Stomach (tissue), 9 donors: ENCODE results near the gene SDK2. TPM values are rescaled to one million over a fixed set of nuclear protein-coding genes. Genes with fewer than 3 reads are reported as not detected.

Experiments
- DNase-seq, 2 donors: peaks; one replicate each; pipeline versions ENCODE4 v3.0.0 to v3.0.0-alpha.2; 2013 to 2019
- H3K27ac ChIP-seq, 5 donors: fragments of 200-600 bp in 4 of 5; sonication (generic) in 4 of 5; one replicate each; pipeline ENCODE4 v1.5.1; 2013 to 2019; ENCODE audit warnings: mild to moderate bottlenecking in 1 of 5, moderate library complexity in 1 of 5
- H3K27me3 ChIP-seq, 3 donors: fragments of 200-600 bp; sonication (generic); one replicate each; pipeline ENCODE4 v1.5.1; 2017 to 2019; ENCODE audit warnings: mixed run types in 1 of 3
- H3K36me3 ChIP-seq, 4 donors: fragments of 200-600 bp; sonication (generic); 1 replicate in 3 of 4; 2 replicates in 1 of 4; pipeline ENCODE4 v1.5.1; 2016 to 2019
- H3K4me1 ChIP-seq, 4 donors: fragments of 200-600 bp; sonication (generic); one replicate each; pipeline ENCODE4 v1.5.1; 2016 to 2019
- H3K4me3 ChIP-seq, 4 donors: fragments of 200-600 bp; sonication (generic) in 3 of 4; one replicate each; pipeline ENCODE4 v1.5.1; 2016 to 2019; ENCODE audit warnings: mild to moderate bottlenecking in 1 of 4
- H3K9me3 ChIP-seq, 4 donors: fragments of 200-600 bp; sonication (generic); one replicate each; pipeline ENCODE4 v1.5.1; 2016 to 2019
- EP300 ChIP-seq: sonication (generic); formaldehyde crosslinking; IDR thresholded peaks from one replicate; pipeline ENCODE4 v1.6.1; 2017; ENCODE audit warnings: antibody characterized with exemption
- POLR2A ChIP-seq, 4 donors: fragments of 450-650 bp; IDR thresholded peaks; one replicate each; pipeline ENCODE4 v1.6.1; 2016; ENCODE audit warnings: antibody characterized with exemption in 4 of 4, control low read depth in 2 of 4, mild to moderate bottlenecking in 1 of 4, moderate library complexity in 1 of 4
- POLR2AphosphoS5 ChIP-seq, 3 donors: sonication (generic); formaldehyde crosslinking; IDR thresholded peaks; one replicate each; pipeline ENCODE4 v1.6.1; 2016; ENCODE audit warnings: antibody characterized with exemption in 3 of 3
- WGBS, 5 donors: extraction: QIAGEN DNeasy Blood & Tissue Kit in 3 of 5; methylation state at CpG; one replicate each; pipeline versions ENCODE4 v1.1.5 to v1.1.7; 2013 to 2018; 5-methylcytosine and 5-hydroxymethylcytosine counted together
- intact Hi-C: fragments of 100-400 bp; cut with DNase I; formaldehyde crosslinking; loops from one replicate; pipeline ENCODE4 v1.15.1; 2023; ENCODE audit warnings: low total_unique reads
- polyA plus RNA-seq, 3 donors: library from polyadenylated mRNA; stranded (reverse); fragments of 200-250 nt; gene quantifications; one replicate each; pipeline ENCODE4 v1.2.3, GENCODE V29; 2013
- total RNA-seq, 5 donors: library from RNA; depleted of rRNA; stranded (reverse); fragments of >200 nt; gene quantifications; one replicate each; pipeline versions ENCODE4 v1.1.0 to v1.2.3, GENCODE V29; 2014 to 2016
- TF ChIP-seq, protein P1 (sequence below), 7 experiments: fragments of 450-650 bp in 4 of 7; fragments of 200-600 bp in 3 of 7; sonication (generic) in 3 of 7; IDR thresholded peaks; one replicate each; pipeline ENCODE4 v1.5.1; 2016 to 2019; ENCODE audit warnings: antibody characterized with exemption in 7 of 7, control low read depth in 2 of 7, mild to moderate bottlenecking in 1 of 7
- donor health status: healthy with polysubstance abuse.
- donor health status: Bipolar disorder and iron deficiency.
- donor health status: healthy.

SDK2 gene
- total and polyA plus RNA-seq, 8 donors: under 0.01 to 9.6 (median 0.44) TPM; not detected in 1

DNA sequence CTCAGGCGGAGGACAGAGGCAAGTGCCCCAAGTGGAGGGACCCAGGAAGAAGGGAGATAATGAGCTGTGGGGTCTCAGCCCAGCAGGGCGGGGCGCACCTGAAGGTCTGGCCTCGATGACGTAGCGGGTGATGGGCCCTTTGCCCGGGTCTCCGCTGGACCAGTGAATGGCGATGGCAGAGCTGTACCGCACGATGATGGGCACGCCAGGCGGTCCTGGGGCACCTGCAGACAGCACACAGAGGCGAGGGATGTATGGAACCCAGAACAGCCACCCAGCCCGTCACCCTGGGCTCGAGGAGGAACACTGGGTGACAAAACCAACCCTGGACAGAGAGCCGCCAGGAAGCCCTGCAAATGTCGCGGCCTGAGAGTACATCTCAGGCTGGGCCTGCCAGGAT is 286.3 kb downstream of the SDK2 start:
- DNase-seq: no peak
- H3K4me3 ChIP-seq: no peak overlapping the region
- peak overlapping the region in 1 of 5 donors; percentile 74 for H3K27ac ChIP-seq
- H3K27me3 ChIP-seq: no peaks in the 10 kb centered on the region
- TF ChIP-seq POLR2A (IDR thresholded peaks at IDR 0.05) (no peak), POLR2AphosphoS5 (IDR thresholded peaks at IDR 0.05) (no peak), EP300 (no peak)
- TF ChIP-seq, protein P1, sequence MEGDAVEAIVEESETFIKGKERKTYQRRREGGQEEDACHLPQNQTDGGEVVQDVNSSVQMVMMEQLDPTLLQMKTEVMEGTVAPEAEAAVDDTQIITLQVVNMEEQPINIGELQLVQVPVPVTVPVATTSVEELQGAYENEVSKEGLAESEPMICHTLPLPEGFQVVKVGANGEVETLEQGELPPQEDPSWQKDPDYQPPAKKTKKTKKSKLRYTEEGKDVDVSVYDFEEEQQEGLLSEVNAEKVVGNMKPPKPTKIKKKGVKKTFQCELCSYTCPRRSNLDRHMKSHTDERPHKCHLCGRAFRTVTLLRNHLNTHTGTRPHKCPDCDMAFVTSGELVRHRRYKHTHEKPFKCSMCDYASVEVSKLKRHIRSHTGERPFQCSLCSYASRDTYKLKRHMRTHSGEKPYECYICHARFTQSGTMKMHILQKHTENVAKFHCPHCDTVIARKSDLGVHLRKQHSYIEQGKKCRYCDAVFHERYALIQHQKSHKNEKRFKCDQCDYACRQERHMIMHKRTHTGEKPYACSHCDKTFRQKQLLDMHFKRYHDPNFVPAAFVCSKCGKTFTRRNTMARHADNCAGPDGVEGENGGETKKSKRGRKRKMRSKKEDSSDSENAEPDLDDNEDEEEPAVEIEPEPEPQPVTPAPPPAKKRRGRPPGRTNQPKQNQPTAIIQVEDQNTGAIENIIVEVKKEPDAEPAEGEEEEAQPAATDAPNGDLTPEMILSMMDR (IDR thresholded peaks at IDR 0.05): no peak
- H3K36me3 ChIP-seq: no peaks in the 10 kb centered on the region
- H3K9me3 ChIP-seq: no peaks in the 10 kb centered on the region
- peaks cover 4 to 39% (median 24%) of the 10 kb centered on the region in 4 donors for H3K4me1 ChIP-seq
- intact Hi-C loops: no loop called here
- 90 to 97% (median 93%) methylated on average over 8 to 19 of the region's 19 CpGs for WGBS, 5 donors

- Histone ChIP-seq H3K4me1 (peaks cover 4 to 39% (median 24%) of the 10 kb centered on the region in 4 donors), H3K4me3 (no peak overlapping the region), H3K36me3 (no peaks in the 10 kb centered on the region), H3K9me3 (no peaks in the 10 kb centered on the region), H3K27me3 (no peaks in the 10 kb centered on the region), H3K27ac (peak overlapping the region in 2 of 5 donors; percentile 62 to 74)
- TF ChIP-seq POLR2AphosphoS5 (IDR thresholded peaks at IDR 0.05): peak in 1 of 3 donors; percentile 18
- TF ChIP-seq, protein P1 (IDR thresholded peaks at IDR 0.05): no peak
- intact Hi-C loops: no loop called here
- 74 to 86% (median 79%) methylated on average over 8 to 9 of the region's 9 CpGs for WGBS, 5 donors
- DNase-seq: peak in 1 of 2 donors; percentile 83
Measured at GRCh38 chr17:73357318-73357717, 286.9 kb downstream of the SDK2 start.

DNA sequence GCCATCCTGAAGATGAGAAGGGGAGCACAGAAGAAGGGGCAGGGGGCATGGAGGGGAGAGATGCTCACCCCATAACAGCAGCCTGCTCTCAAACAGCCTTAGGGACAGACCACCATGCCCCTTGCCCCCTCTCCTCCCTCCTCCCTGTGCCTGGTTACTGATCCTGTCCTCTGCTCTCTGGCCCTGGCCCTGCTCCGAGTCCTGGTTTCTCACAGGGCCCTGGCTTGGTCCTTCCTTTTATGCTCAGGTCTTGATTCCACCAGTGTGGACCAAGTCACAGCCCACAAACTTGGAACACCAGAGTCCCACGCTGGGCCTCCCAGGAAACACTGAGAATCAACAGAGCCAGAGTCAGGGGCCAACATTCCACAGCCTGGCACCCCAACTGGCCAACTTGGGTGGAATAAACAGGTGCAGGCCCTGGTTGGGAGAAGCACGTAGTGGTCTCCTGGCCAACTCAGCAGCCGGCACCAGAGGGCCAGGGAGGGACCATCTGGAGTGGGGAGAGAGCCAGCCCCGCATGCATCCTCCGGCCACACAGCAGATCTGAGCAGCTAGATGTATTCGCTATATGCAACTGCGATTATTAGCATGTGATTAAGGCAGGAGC is 287.6 kb downstream of the SDK2 start:
- H3K4me1 ChIP-seq: peaks cover 4 to 39% (median 24%) of the 10 kb centered on the region in 4 donors
- TF ChIP-seq POLR2A (IDR thresholded peaks at IDR 0.05) (no peak), POLR2AphosphoS5 (IDR thresholded peaks at IDR 0.05) (no peak), EP300 (no peak)
- TF ChIP-seq, protein P1 (IDR thresholded peaks at IDR 0.05): no peak
- H3K9me3 ChIP-seq: no peaks in the 10 kb centered on the region
- no peaks in the 10 kb centered on the region for H3K27me3 ChIP-seq
- H3K27ac ChIP-seq: peak overlapping the region in 4 of 5 donors; percentile 10 to 74 (median 54)
- H3K36me3 ChIP-seq: no peaks in the 10 kb centered on the region
- WGBS, 5 donors: 78 to 85% (median 80%) methylated on average over 3 to 8 of the region's 8 CpGs
- intact Hi-C loops: no loop called here
- DNase-seq: no peak
- H3K4me3 ChIP-seq: no peak overlapping the region

GRCh38 chr17:73354423-73355284 is 289.6 kb downstream of the SDK2 start:
- intact Hi-C loops: no loop called here
- Histone ChIP-seq H3K27ac (no peak overlapping the region), H3K9me3 (no peaks in the 10 kb centered on the region), H3K36me3 (no peaks in the 10 kb centered on the region), H3K27me3 (no peaks in the 10 kb centered on the region), H3K4me3 (no peak overlapping the region), H3K4me1 (peaks cover under 1 to 42% (median 19%) of the 10 kb centered on the region in 4 donors)
- 90 to 95% (median 93%) methylated on average over 18 to 21 of the region's 21 CpGs for WGBS, 5 donors
- DNase-seq: no peak
- TF ChIP-seq POLR2AphosphoS5 (IDR thresholded peaks at IDR 0.05) (no peak), POLR2A (IDR thresholded peaks at IDR 0.05) (no peak), EP300 (no peak)
- TF ChIP-seq, protein P1 (IDR thresholded peaks at IDR 0.05): no peak
